DND-41 (cell line): Measurements from ENCODE around the gene ASF1B.

Source experiments
- CTCF ChIP-seq: IDR thresholded peaks from 2 replicates; pipeline ENCODE4 v1.5.1; 2012; ENCODE audit warnings: borderline replicate concordance, low read length, moderate library complexity, mild to moderate bottlenecking; ENCODE audit not compliant: poor library complexity, severe bottlenecking; ENCODE audit errors: extremely low read depth
- EZH2 ChIP-seq: IDR thresholded peaks from 3 replicates; pipeline ENCODE4 v1.6.1; 2012; ENCODE audit warnings: borderline replicate concordance, low read depth, mild to moderate bottlenecking, moderate library complexity, low read length, inconsistent platforms; ENCODE audit not compliant: severe bottlenecking

GRCh38 chr19:14078411-14078810 is 58.0 kb downstream of the ASF1B start:
- TF ChIP-seq CTCF: no peak
- TF ChIP-seq EZH2: no peak
